HepG2 (cell line): ENCODE data around the gene LRRIQ4. TPM values are rescaled to one million over a fixed set of nuclear protein-coding genes. Genes with fewer than 3 reads are reported as not detected.

Experiments used
- DDIT3 ChIP-seq: sonication (generic); formaldehyde crosslinking; IDR thresholded peaks from 2 replicates; pipeline ENCODE4 v1.4.0; 2020; ENCODE audit warnings: mild to moderate bottlenecking, missing genetic modification reagents
- ELF3 ChIP-seq: IDR thresholded peaks from 2 replicates; pipeline ENCODE4 v1.6.1; 2016; ENCODE audit warnings: missing genetic modification reagents, missing compliant biosample characterization
- ETV5 ChIP-seq: IDR thresholded peaks from 2 replicates; pipeline ENCODE4 v1.6.1; 2018; ENCODE audit warnings: missing biosample characterization, missing genetic modification reagents, inconsistent platforms, borderline replicate concordance
- HDAC6 ChIP-seq: fragments of 200-600 bp; sonication (generic); IDR thresholded peaks from 2 replicates; pipeline ENCODE4 v1.7.0; 2017; ENCODE audit warnings: mild to moderate bottlenecking, antibody characterized with exemption, low read length, low read depth
- HOMEZ ChIP-seq: IDR thresholded peaks from 2 replicates; pipeline ENCODE4 v1.6.1; 2016; ENCODE audit warnings: low read depth
- IKZF5 ChIP-seq: IDR thresholded peaks from 2 replicates; pipeline ENCODE4 v1.6.1; 2018; ENCODE audit warnings: missing genetic modification reagents, mild to moderate bottlenecking, missing compliant biosample characterization
- IRF2 ChIP-seq: IDR thresholded peaks from 2 replicates; pipeline ENCODE4 v1.6.1; 2018; ENCODE audit warnings: missing genetic modification reagents, missing compliant biosample characterization
- JUN ChIP-seq: sonication (generic); formaldehyde crosslinking; IDR thresholded peaks from 2 replicates; pipeline ENCODE4 v1.4.0; 2020; ENCODE audit warnings: mild to moderate bottlenecking, missing genetic modification reagents
- KMT2A ChIP-seq: sonication (generic); formaldehyde crosslinking; IDR thresholded peaks from 2 replicates; pipeline ENCODE4 v1.4.0; 2020; ENCODE audit warnings: missing genetic modification reagents
- NFIC ChIP-seq: IDR thresholded peaks from 2 replicates; pipeline ENCODE4 v1.6.1; 2012; ENCODE audit warnings: mild to moderate bottlenecking, low read length, inconsistent platforms
- NFYB ChIP-seq: sonication (generic); formaldehyde crosslinking; IDR thresholded peaks from 2 replicates; pipeline ENCODE4 v1.4.0; 2020; ENCODE audit warnings: missing genetic modification reagents
- POGZ ChIP-seq: sonication (generic); formaldehyde crosslinking; IDR thresholded peaks from 2 replicates; pipeline ENCODE4 v1.4.0; 2020; ENCODE audit warnings: mild to moderate bottlenecking, missing genetic modification reagents
- RFXAP ChIP-seq: sonication (generic); formaldehyde crosslinking; IDR thresholded peaks from 2 replicates; pipeline ENCODE4 v1.4.0; 2020; ENCODE audit warnings: missing genetic modification reagents, borderline replicate concordance
- SATB2 ChIP-seq: sonication (generic); formaldehyde crosslinking; IDR thresholded peaks from 2 replicates; pipeline ENCODE4 v1.5.0; 2020; ENCODE audit warnings: missing genetic modification reagents
- SP140L ChIP-seq: sonication (generic); formaldehyde crosslinking; IDR thresholded peaks from 2 replicates; pipeline ENCODE4 v1.4.0; 2020; ENCODE audit warnings: missing genetic modification reagents, borderline replicate concordance
- THAP11 ChIP-seq: IDR thresholded peaks from 2 replicates; pipeline ENCODE4 v1.6.1; 2016; ENCODE audit warnings: missing biosample characterization, missing genetic modification reagents
- ZBED4 ChIP-seq: sonication (generic); formaldehyde crosslinking; IDR thresholded peaks from 2 replicates; pipeline ENCODE4 v1.4.0; 2020; ENCODE audit warnings: missing genetic modification reagents, borderline replicate concordance
- ZBTB7B ChIP-seq: sonication (generic); formaldehyde crosslinking; IDR thresholded peaks from 2 replicates; pipeline ENCODE4 v1.4.0; 2020; ENCODE audit warnings: missing genetic modification reagents
- ZEB1 ChIP-seq: IDR thresholded peaks from 2 replicates; pipeline ENCODE4 v1.6.1; 2012; ENCODE audit warnings: mild to moderate bottlenecking, low read depth, inconsistent platforms; ENCODE audit not compliant: insufficient replicate concordance
- ZFP1 ChIP-seq: IDR thresholded peaks from 2 replicates; pipeline ENCODE4 v1.6.1; 2016
- ZFP36L2 ChIP-seq: sonication (generic); formaldehyde crosslinking; IDR thresholded peaks from 2 replicates; pipeline ENCODE4 v1.4.0; 2020; ENCODE audit warnings: missing genetic modification reagents
- ZNF234 ChIP-seq: sonication (generic); formaldehyde crosslinking; conservative IDR thresholded peaks from 2 replicates; pipeline ENCODE4 v1.5.1; 2020; ENCODE audit warnings: mild to moderate bottlenecking, missing genetic modification reagents
- ZNF282 ChIP-seq: fragments of 450-650 bp; IDR thresholded peaks from 2 replicates; pipeline ENCODE4 v1.6.1; 2018; ENCODE audit not compliant: partially characterized antibody
- ZNF546 ChIP-seq: sonication (generic); formaldehyde crosslinking; conservative IDR thresholded peaks from 2 replicates; pipeline ENCODE4 v1.8.1; 2023; ENCODE audit warnings: mild to moderate bottlenecking, missing genetic modification reagents
- polyA plus RNA-seq, 8 experiments: library from polyadenylated mRNA; depleted of rRNA in 3 of 8; stranded (reverse) in 7 of 8; unstranded in 1 of 8; fragments of >200 nt; fragmentation: Illumina TruSeq in 4 of 8; extraction: Trizol in 4 of 8; gene quantifications; 2 replicates each; pipeline versions ENCODE4 v1.2.1 to v1.2.3, GENCODE V29; 2011 to 2016; ENCODE audit warnings: low read depth in 4 of 8, missing spikeins in 1 of 8, mixed read lengths in 1 of 8; ENCODE audit not compliant: insufficient read depth in 1 of 8
- total RNA-seq, 5 experiments: library from RNA; depleted of rRNA; stranded (reverse); fragments of >200 nt; fragmentation: Illumina TruSeq; extraction: Trizol; gene quantifications; 2 replicates each; pipeline ENCODE4 v1.2.3, GENCODE V29; 2016; ENCODE audit warnings: low read depth in 1 of 5

Gene LRRIQ4
- total and polyA plus RNA-seq, 2 of the 13 experiments (the other 11 are each of a cell fraction or from before 2014, with no cell fraction given) = not detected

GRCh38 chr3:169771497-169772304, 41.0 kb upstream of the LRRIQ4 start (continued):
- TF ChIP-seq KMT2A (CRISPR knock-in tag) = 0 out of 2 replicates have a peak, but pooled peaks have one; percentile 13
- TF ChIP-seq ZBED4 (CRISPR knock-in tag) = 0 out of 2 replicates have a peak, but pooled peaks have one; percentile 19
- no peak for TF ChIP-seq DDIT3 (CRISPR knock-in tag)
- 0 out of 2 replicates have a peak, but pooled peaks have one; percentile 42 for TF ChIP-seq ZFP1 (CRISPR knock-in tag)
- no peak for TF ChIP-seq ZFP36L2 (CRISPR knock-in tag)
- TF ChIP-seq THAP11 (CRISPR knock-in tag) = peak; percentile 61
- TF ChIP-seq ETV5 (CRISPR knock-in tag) = peak; percentile 28; the same call in 1 of the 2 replicates
- TF ChIP-seq RFXAP (CRISPR knock-in tag) = no peak
- TF ChIP-seq SATB2 = no peak
- peak; percentile 47 for TF ChIP-seq ELF3 (CRISPR knock-in tag)
- peak; percentile 68 for TF ChIP-seq ZEB1
- no peak for TF ChIP-seq HDAC6
- peak; percentile 68; the same call in 1 of the 2 replicates for TF ChIP-seq IKZF5 (CRISPR knock-in tag)
- TF ChIP-seq HOMEZ (CRISPR knock-in tag) = peak; percentile 24; the same call in 1 of the 2 replicates
- 0 out of 2 replicates have a peak, but pooled peaks have one; percentile 29 for TF ChIP-seq ZNF546 (CRISPR knock-in tag)
- no peak for TF ChIP-seq ZNF234 (CRISPR knock-in tag)
- 0 out of 2 replicates have a peak, but pooled peaks have one; percentile 28 for TF ChIP-seq POGZ (CRISPR knock-in tag)
- no peak for TF ChIP-seq NFYB (CRISPR knock-in tag)
- peak; percentile 82; the same call in 1 of the 2 replicates for TF ChIP-seq NFIC
- peak; percentile 31; the same call in 1 of the 2 replicates for TF ChIP-seq SP140L
- peak; percentile 14; the same call in 1 of the 2 replicates for TF ChIP-seq IRF2 (CRISPR knock-in tag)
- TF ChIP-seq ZBTB7B = peak; percentile 49; the same call in 1 of the 2 replicates
- TF ChIP-seq ZNF282 = no peak
- TF ChIP-seq JUN (CRISPR knock-in tag) = no peak
